CD14-positive monocyte (primary cell): ENCODE results near the gene GLRX3. TPM values are rescaled to one million over a fixed set of nuclear protein-coding genes. Genes with fewer than 3 reads are reported as not detected.

ENCODE experiments used
- DNase-seq, 3 donors: peaks; one replicate each; pipeline ENCODE4 v3.0.0-alpha.2; 2011 to 2022
- H2AFZ ChIP-seq: 2 replicates; pipeline ENCODE4 v1.6.0; 2012; ENCODE audit warnings: mild to moderate bottlenecking, low read depth, low read length, inconsistent platforms; ENCODE audit not compliant: insufficient read depth, poor library complexity, severe bottlenecking
- H3K27ac ChIP-seq, 2 donors: 1 replicate in 1 of 2; 2 replicates in 1 of 2; pipeline ENCODE4 v1.5.1; 2012 to 2013; ENCODE audit warnings: low read length in 2 of 2, control low read depth in 1 of 2, inconsistent platforms in 1 of 2, low read depth in 1 of 2, mild to moderate bottlenecking in 1 of 2
- H3K27me3 ChIP-seq, 2 donors: one replicate each; pipeline versions ENCODE4 v1.6.0 to v1.6.1; 2011 to 2013; ENCODE audit warnings: low read length in 2 of 2; ENCODE audit not compliant: control insufficient read depth in 2 of 2, insufficient read depth in 2 of 2
- H3K36me3 ChIP-seq, 2 donors: replicated peaks in 1 of 2; 1 replicate in 1 of 2; 2 replicates in 1 of 2; pipeline versions ENCODE4 v1.5.1 to v1.6.1; 2012 to 2013; ENCODE audit warnings: low read length in 2 of 2, control low read depth in 1 of 2, inconsistent platforms in 1 of 2, mild to moderate bottlenecking in 1 of 2; ENCODE audit not compliant: insufficient read depth in 2 of 2, control insufficient read depth in 1 of 2
- H3K4me1 ChIP-seq, 2 donors: 1 replicate in 1 of 2; 2 replicates in 1 of 2; pipeline versions ENCODE4 v1.5.1 to v1.6.1; 2012 to 2013; ENCODE audit warnings: low read length in 2 of 2, control low read depth in 1 of 2, inconsistent platforms in 1 of 2, mild to moderate bottlenecking in 1 of 2, moderate library complexity in 1 of 2; ENCODE audit not compliant: insufficient read depth in 2 of 2, control insufficient read depth in 1 of 2
- H3K4me2 ChIP-seq: replicated peaks from 2 replicates; pipeline ENCODE3; 2012; ENCODE audit warnings: low read length, moderate library complexity, mild to moderate bottlenecking; ENCODE audit not compliant: poor library complexity, severe bottlenecking; ENCODE audit errors: extremely low read depth
- H3K4me3 ChIP-seq, 3 experiments: fragments of 200-600 bp in 1 of 3; sonication (generic) in 1 of 3; replicated peaks in 1 of 3; 1 replicate in 2 of 3; 2 replicates in 1 of 3; pipeline ENCODE4 v1.5.1; 2011 to 2013; ENCODE audit warnings: low read length in 3 of 3, mild to moderate bottlenecking in 3 of 3, control low read depth in 2 of 3, low read depth in 2 of 3, inconsistent platforms in 1 of 3, moderate library complexity in 1 of 3
- H3K79me2 ChIP-seq: 2 replicates; pipeline ENCODE4 v1.6.0; 2012; ENCODE audit warnings: mild to moderate bottlenecking, control low read depth, inconsistent platforms, low read length, moderate library complexity; ENCODE audit not compliant: insufficient read depth
- H3K9ac ChIP-seq: 2 replicates; pipeline ENCODE4 v1.6.0; 2017; ENCODE audit warnings: low read length, mild to moderate bottlenecking; ENCODE audit not compliant: insufficient read depth, poor library complexity, severe bottlenecking
- H3K9me3 ChIP-seq, 2 donors: replicated peaks in 1 of 2; 1 replicate in 1 of 2; 2 replicates in 1 of 2; pipeline versions ENCODE4 v1.5.1 to v1.6.1; 2012 to 2013; ENCODE audit warnings: low read length in 2 of 2, control low read depth in 1 of 2; ENCODE audit not compliant: control insufficient read depth in 1 of 2, insufficient read depth in 1 of 2
- H4K20me1 ChIP-seq: 2 replicates; pipeline ENCODE4 v1.6.0; 2012; ENCODE audit warnings: mild to moderate bottlenecking, low read length, control low read depth, moderate library complexity; ENCODE audit not compliant: insufficient read depth
- H3K27ac Mint-ChIP-seq, 7 donors: one replicate each; pipeline ENCODE4 v1.8.0; 2020; ENCODE audit warnings: mild to moderate bottlenecking in 7 of 7, mixed read lengths in 7 of 7, moderate library complexity in 6 of 7, inconsistent platforms in 2 of 7
- H3K27me3 Mint-ChIP-seq, 3 donors: one replicate each; pipeline ENCODE4 v1.8.0; 2021 to 2022; ENCODE audit warnings: low read depth in 3 of 3, mild to moderate bottlenecking in 3 of 3, mixed read lengths in 3 of 3, moderate library complexity in 3 of 3, inconsistent platforms in 1 of 3
- H3K36me3 Mint-ChIP-seq, 2 donors: one replicate each; pipeline ENCODE4 v1.8.0; 2020; ENCODE audit warnings: mixed read lengths in 2 of 2, inconsistent platforms in 1 of 2, mild to moderate bottlenecking in 1 of 2
- H3K4me1 Mint-ChIP-seq: one replicate; pipeline ENCODE4 v1.8.0; 2020; ENCODE audit warnings: mild to moderate bottlenecking, mixed read lengths
- H3K4me3 Mint-ChIP-seq, 2 donors: one replicate each; pipeline ENCODE4 v1.8.0; 2020; ENCODE audit warnings: mild to moderate bottlenecking in 2 of 2, mixed read lengths in 2 of 2, moderate library complexity in 1 of 2
- H3K9me3 Mint-ChIP-seq, 7 donors: one replicate each; pipeline ENCODE4 v1.8.0; 2020 to 2022; ENCODE audit warnings: mixed read lengths in 7 of 7, mild to moderate bottlenecking in 6 of 7, moderate library complexity in 6 of 7, inconsistent platforms in 2 of 7
- WGBS: methylation state at CpG from one replicate; pipeline ENCODE4 v1.1.5; 2013; ENCODE audit warnings: missing lambda C conversion rate; ENCODE audit not compliant: insufficient coverage; 5-methylcytosine and 5-hydroxymethylcytosine counted together
- intact Hi-C, 2 donors: fragments of 100-400 bp; cut with micrococcal nuclease; formaldehyde crosslinking; loops; one replicate each; pipeline versions ENCODE4 v1.15.0 to v1.15.1; 2023
- polyA plus RNA-seq, 3 donors: library from polyadenylated mRNA; depleted of rRNA in 1 of 3; unstranded in 2 of 3; stranded (reverse) in 1 of 3; fragments of 300-500 nt in 2 of 3; fragments of >200 nt in 1 of 3; fragmentation: Illumina TruSeq in 2 of 3; gene quantifications; 1 replicate in 2 of 3; 2 replicates in 1 of 3; pipeline ENCODE4 v1.2.3, GENCODE V29; 2012 to 2021
- TF ChIP-seq, protein P1 (sequence below): fragments of 200-600 bp; IDR thresholded peaks from one replicate; pipeline ENCODE4 v1.8.0; 2022; ENCODE audit warnings: antibody characterized with exemption, mild to moderate bottlenecking

Gene GLRX3
- polyA plus RNA-seq, 3 donors = 25.3 to 94.1 (median 78.2) TPM

DNA sequence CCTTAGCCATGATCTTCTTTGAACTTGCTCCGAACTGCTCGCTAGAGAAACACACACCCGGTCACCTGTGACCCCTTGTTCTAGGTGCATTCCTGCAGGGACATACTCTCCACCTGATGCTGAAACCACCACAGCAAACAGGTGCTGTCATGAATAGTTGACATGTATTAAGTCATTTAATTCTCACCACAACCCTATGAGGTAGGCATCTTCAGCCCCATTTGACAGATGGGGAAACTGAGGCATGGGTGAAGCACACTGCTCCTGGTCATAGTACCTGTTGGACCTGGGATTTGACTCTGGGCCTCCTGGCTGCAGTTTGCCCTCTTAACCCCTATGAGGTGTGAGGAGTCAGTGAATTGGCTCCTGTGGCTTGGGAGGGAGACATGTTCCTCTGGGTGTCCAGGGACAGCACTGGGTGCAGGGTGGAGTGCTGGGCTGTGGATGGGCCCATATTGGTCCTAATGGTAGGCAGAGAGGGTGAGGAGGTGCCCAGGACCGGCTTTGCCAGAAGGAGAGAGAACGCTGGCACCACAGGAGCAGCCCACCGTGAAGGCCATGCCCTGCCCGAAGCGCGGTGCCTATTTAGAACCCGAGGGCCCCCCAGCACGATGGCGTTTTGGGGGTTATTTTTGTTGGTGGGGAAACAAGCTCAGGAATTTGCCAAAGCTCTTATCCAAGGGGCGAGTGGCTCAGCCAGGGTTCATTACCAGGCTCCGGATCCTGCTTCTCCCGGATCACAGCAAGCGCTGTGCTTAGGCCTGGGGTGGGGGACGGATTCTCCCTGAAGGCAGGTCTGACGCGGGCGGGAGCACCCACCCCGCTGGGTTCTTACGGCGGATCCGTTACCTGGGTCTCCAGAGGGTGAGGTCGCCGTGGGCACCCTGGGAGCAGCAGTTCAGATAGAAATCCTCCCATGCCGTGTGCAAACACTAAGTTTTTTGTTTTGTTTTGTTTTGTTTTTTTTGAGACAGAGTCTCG is 52.3 kb downstream of the GLRX3 start:
- no peak overlapping the region for H3K4me3 ChIP-seq
- H3K4me1 ChIP-seq = peaks cover 3 to 7% of the 10 kb centered on the region in 2 donors
- H2AFZ ChIP-seq = no peak overlapping the region
- TF ChIP-seq, protein P1, sequence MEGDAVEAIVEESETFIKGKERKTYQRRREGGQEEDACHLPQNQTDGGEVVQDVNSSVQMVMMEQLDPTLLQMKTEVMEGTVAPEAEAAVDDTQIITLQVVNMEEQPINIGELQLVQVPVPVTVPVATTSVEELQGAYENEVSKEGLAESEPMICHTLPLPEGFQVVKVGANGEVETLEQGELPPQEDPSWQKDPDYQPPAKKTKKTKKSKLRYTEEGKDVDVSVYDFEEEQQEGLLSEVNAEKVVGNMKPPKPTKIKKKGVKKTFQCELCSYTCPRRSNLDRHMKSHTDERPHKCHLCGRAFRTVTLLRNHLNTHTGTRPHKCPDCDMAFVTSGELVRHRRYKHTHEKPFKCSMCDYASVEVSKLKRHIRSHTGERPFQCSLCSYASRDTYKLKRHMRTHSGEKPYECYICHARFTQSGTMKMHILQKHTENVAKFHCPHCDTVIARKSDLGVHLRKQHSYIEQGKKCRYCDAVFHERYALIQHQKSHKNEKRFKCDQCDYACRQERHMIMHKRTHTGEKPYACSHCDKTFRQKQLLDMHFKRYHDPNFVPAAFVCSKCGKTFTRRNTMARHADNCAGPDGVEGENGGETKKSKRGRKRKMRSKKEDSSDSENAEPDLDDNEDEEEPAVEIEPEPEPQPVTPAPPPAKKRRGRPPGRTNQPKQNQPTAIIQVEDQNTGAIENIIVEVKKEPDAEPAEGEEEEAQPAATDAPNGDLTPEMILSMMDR = no peak
- H3K79me2 ChIP-seq = no peaks in the 10 kb centered on the region
- 95% methylated on average over 22 of the region's 28 CpGs for WGBS
- peaks cover 0 to 12% (median 0%) of the 10 kb centered on the region in 7 donors for H3K9me3 Mint-ChIP-seq
- H3K4me2 ChIP-seq = no peak overlapping the region
- no peak overlapping the region for H3K9ac ChIP-seq
- no peak overlapping the region for H3K4me3 Mint-ChIP-seq
- no peak for DNase-seq
- H3K27ac ChIP-seq = no peak overlapping the region
- H3K4me1 Mint-ChIP-seq = peaks cover 5% of the 10 kb centered on the region
- H3K27me3 Mint-ChIP-seq = peaks cover 14 to 26% (median 18%) of the 10 kb centered on the region in 3 donors
- peaks cover 15 to 36% of the 10 kb centered on the region in 2 donors for H3K36me3 ChIP-seq
- intact Hi-C loops = loop anchor here in 1 of 2 donors (5.0 kb wide), 1 partner anchor 1599 kb away; no protein-coding TSS in a partner anchor
- H3K9me3 ChIP-seq = no peaks in the 10 kb centered on the region
- H3K36me3 Mint-ChIP-seq = peaks cover 29 to 30% of the 10 kb centered on the region in 2 donors
- peaks cover 0 to 21% of the 10 kb centered on the region in 2 donors for H3K27me3 ChIP-seq
- no peak overlapping the region for H3K27ac Mint-ChIP-seq
- H4K20me1 ChIP-seq = no peaks in the 10 kb centered on the region

- Mint-ChIP-seq H3K27me3 (peaks cover 14 to 28% (median 18%) of the 10 kb centered on the region in 3 donors), H3K4me3 (no peak overlapping the region)
Observed at GRCh38 chr10:130189608-130190054, 53.4 kb downstream of the GLRX3 start.

More at GRCh38 chr10:130189608-130190054, 53.4 kb downstream of the GLRX3 start:
- no peak overlapping the region for H3K4me3 ChIP-seq
- DNase-seq = no peak
- Mint-ChIP-seq H3K27ac (no peak overlapping the region), H3K36me3 (peaks cover 18 to 19% of the 10 kb centered on the region in 2 donors), H3K9me3 (peaks cover 0 to 12% (median 0%) of the 10 kb centered on the region in 7 donors), H3K4me1 (peaks cover 5% of the 10 kb centered on the region)
- H3K4me1 ChIP-seq = peaks cover 3 to 7% of the 10 kb centered on the region in 2 donors
- H4K20me1 ChIP-seq = no peaks in the 10 kb centered on the region
- H3K36me3 ChIP-seq = peaks cover 6 to 24% of the 10 kb centered on the region in 2 donors
- no peaks in the 10 kb centered on the region for H3K9me3 ChIP-seq
- WGBS = 88% methylated on average over 25 of the region's 25 CpGs
- H3K4me2 ChIP-seq = no peak overlapping the region
- no peak overlapping the region for H3K9ac ChIP-seq
- H2AFZ ChIP-seq = no peak overlapping the region
- TF ChIP-seq, protein P1 = no peak
- H3K27ac ChIP-seq = no peak overlapping the region
- H3K27me3 ChIP-seq = peaks cover 0 to 21% of the 10 kb centered on the region in 2 donors
- H3K79me2 ChIP-seq = no peaks in the 10 kb centered on the region
- intact Hi-C loops = loop anchor here (2.0 to 10.0 kb wide), 4 partner anchors 1595 to 1685 kb away; no protein-coding TSS in a partner anchor
